CD4-positive, alpha-beta T cell treated with Interleukin-4 for 1 hour (primary cell): ENCODE results near the gene MYH16.
"Not testable (repeated sequence)": the region's sequence is repeated elsewhere in the genome, so short reads cannot be mapped to it uniquely, and the experiment has no call there.

ENCODE experiments used
- DNase-seq, 2 donors: peaks; one replicate each; pipeline ENCODE4 v3.0.0-alpha.2; 2020 to 2022

Gene MYH16

GRCh38 chr7:99308461-99309074 lies 35.9 kb downstream of the MYH16 start:
- no peak for DNase-seq

GRCh38 chr7:99309111-99309510 lies 36.5 kb downstream of the MYH16 start:
- DNase-seq, result no peak

DNA sequence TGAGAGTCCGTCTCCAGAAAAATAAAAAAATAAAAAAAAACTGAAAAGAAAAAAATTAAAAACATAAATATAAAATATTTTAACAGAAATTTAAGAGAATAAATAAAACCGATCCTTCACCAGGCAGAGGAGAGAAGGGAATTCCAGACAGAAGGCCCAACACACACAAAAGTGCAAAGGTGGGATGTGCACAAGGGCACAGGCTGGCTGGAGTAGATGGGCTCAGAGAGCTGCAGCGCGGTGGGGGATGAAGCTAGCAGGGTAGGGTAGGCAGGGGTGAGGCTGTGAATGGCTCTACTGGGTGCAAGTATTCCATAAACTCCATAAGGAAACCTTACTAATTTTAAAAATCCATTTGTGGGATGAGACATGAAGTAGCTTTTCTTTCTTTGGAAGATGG lies 37.4 kb downstream of the MYH16 start:
- DNase-seq, result no peak

- DNase-seq, result no peak
Measured at GRCh38 chr7:99311702-99312101, 39.1 kb downstream of the MYH16 start.

DNA sequence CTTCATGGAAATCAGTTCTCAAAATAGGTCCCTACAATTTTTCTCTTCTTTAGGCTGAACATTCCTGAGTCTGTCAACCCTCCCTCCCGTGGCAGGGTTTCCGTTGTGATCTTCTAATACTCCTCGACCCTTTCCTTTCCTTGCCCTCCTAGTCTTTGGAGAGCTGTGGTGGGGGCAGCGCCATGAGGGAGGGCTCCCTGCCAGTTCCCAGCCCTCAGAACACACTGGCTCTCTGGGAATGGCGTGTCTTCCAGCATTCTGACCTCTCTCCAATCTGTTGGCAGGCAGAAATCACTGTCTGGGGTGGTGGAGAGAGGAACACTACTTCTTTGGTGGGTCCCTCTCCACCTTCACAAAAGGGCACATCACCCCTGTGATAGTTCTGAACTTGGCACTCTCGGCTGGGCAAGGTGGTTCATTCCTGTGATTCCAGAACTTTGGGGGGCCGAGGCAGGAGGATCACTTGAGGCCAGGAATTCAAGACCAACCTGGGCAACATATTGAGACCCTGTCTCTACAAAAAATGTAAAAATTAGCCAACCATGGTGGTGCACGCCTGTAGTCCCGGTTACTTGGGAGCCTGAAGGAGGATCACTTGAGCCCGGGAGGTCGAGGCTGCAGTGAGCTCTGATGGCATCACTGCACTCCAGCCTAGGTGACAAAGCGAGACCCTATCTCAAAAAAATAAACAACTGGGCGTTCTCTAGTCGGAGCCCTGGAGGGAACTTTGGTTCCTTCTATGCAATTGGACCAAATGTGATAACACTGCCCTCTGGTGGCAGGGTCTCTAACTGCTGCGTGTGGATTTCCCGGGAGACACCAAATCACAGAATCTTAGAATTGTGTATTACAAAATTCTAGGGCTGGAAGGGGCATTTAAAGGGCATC lies 39.9 kb downstream of the MYH16 start:
- DNase-seq, result peak; percentile 63 to 70

- DNase-seq, result no peak
Measured at GRCh38 chr7:99313204-99313573, 40.5 kb downstream of the MYH16 start.

- no peak for DNase-seq
Measured at GRCh38 chr7:99314504-99314903, 41.9 kb downstream of the MYH16 start.

GRCh38 chr7:99320371-99320770 lies 47.7 kb downstream of the MYH16 start:
- DNase-seq, result no peak

GRCh38 chr7:99322659-99323058 lies 50.0 kb downstream of the MYH16 start:
- not testable (repeated sequence) for DNase-seq

DNA sequence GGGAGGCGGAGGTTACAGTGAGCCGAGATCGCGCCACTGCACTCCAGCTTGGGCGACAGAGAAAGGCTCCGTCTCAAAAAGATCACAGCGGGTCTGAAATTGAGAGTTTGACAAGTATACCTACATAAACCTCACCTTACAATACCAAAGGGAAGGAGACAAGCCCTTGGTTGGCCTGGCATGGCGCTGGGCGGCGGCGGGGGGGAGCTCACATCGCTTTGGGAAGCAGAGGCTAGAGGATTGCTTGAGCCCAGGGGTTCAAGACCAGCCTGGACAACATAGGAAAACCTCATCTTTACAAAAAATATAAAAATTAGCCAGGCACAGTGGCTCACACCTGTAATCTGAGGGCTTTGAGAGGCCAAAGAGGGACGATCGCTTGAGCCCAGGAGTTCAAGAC lies 51.9 kb downstream of the MYH16 start:
- DNase-seq, result no peak

- DNase-seq, result no peak
Measured at GRCh38 chr7:99325001-99325493, 52.4 kb downstream of the MYH16 start.

DNA sequence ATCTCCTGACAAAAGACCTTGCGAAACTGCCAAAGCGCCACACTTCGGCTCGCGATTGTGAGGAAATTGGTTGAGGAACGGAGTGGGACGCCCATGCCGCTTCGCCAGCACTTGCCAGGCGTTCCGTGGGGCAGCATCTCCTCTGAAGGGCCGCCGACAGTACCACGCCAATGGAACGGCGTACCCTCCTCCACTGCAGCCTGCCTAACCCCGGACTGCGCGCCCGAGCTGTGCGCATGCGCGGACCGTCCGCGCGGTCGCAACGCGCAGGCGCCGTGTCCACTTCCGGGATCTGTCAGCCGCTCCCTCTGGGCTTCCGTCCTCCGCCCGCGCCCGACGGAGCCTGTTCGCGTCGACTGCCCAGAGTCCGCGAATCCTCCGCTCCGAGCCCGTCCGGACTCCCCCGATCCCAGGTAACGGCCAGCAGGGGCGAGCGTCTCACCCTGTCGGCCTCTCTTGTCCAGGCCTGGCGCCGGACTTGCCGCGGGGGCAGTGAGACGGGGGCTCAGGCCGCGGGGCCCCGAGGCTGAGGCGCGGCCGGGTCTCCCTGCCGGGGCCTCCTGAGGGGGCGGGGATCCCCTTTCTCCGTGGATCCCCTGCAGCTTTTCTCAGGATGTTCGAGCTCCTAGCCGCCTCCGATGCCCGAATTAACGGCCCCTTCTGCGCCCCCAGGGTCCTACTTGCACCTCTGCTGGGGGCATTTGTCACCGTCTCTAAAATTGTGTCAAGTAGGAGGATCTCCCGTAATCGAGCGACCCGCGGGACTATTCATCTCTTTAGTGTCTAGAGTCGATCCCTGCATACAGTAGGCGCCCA lies 53.2 kb downstream of the MYH16 start, which contains the start of gene ARPC1A:
Gene ARPC1A, plus strand, starts transcription at position 307 of the 816 bp plus-strand sequence. CDS start 7,456 bp downstream, outside the sequence.
- peak; percentile 93 for DNase-seq

DNA sequence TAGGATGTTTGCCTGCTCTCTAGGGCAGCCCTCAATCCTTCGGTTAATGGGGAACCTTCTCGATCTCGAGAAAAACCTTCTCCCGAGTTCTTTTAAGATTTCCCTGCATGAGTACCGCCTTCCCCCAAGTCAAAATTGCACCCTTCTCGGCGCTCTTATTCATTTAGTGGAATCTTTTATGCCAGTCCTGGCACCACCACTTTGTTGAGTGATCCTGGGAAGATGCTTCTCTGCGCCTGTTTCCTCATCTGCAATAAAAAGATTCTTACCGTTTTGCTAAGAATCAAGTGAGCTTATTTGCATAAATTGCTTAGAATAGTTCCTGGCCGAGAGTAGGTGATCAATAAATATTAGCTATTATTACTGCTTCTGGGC lies 53.8 kb downstream of the MYH16 start:
- DNase-seq, result no peak

DNA sequence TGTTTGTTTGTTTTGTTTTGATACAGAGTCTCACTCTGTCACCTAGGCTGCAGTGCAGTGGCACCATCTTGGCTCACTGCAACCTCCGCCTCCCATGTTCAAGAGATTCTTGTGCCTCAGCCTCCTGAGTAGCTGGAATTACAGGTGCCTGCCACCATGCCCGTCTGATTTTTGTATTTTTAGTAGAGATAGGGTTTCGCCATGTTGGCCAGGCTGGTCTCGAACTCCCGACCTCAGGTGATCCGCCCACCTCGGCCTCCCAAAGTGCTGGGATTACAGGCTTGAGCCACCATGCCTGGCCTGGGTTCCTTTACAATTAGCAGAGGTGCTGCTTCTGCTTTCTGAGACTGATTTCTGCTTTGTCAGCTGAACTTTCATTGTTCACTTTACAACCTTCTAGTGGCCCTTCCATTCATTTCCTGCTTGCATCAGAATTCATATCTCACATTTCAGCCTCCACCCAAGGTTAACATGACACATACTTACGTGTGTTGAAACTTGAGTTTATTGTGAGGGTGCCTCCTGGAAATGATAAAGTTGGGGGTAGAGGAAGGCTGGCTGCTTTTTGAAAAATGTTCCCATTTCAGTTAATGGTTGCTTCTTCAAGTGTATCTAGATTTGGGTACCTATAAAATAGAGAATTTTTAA lies 57.8 kb downstream of the MYH16 start:
- peak; percentile 15 to 32 for DNase-seq

DNA sequence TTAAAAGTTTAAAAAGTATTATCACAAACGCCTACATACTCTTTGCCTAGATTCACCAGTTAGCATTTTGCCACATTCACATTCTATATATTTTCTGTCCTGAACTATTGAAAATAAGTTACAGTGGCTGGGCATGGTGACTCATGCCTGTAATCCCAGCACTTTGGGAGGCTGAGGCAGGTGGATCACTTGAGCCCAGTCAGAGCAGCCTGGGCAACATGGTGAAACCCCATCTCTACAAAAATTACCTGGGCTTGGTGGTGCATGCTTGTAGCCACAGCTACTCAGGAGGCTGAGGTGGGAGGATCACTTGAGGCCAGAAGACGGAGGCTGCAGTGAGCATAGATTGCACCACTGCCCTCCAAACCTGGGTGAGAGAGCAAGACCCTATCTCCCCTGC lies 58.4 kb downstream of the MYH16 start:
- DNase-seq, result no peak

DNA sequence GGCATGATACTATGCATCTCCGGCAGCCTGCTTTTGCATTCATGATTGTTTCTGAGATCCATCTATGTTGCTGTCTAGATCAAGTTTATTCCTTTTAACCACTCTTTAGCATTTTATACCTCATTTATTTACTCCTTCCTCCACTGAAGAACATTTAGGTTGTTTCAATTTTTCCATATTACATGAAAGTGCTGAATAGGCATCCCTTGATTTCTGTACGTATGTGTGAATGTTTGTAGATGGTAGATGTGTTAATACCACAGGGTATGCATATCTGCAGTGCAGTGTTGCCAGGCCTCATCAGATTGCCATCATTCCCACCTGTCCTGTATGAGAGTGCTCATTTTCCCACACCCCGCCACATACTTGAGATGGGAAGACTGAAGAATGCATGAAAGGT lies 67.0 kb downstream of the MYH16 start:
- DNase-seq, result no peak

DNA sequence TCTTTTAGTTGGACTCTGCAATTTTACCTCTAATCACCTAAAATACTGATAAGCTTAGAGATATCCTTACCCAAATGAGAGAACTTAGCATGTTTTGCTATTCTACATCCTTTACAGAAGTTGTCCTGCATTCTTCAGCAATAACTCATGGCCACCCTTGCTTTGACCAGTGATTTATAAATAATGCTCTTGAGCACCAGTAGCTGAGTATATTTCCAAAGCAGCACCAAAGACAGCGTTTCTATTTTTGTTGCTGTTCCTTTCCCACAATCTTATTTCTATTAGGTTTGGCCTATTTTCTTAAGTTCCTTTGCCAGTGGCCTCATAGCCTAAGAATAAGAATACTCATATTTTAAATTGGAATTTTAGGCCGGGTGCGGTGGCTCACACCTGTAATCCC lies 68.0 kb downstream of the MYH16 start:
- DNase-seq, result no peak

GRCh38 chr7:99344061-99344647 lies 71.5 kb downstream of the MYH16 start:
- DNase-seq, result no peak

- not testable (repeated sequence) for DNase-seq
Measured at GRCh38 chr7:99350641-99351040, 78.0 kb downstream of the MYH16 start.

DNA sequence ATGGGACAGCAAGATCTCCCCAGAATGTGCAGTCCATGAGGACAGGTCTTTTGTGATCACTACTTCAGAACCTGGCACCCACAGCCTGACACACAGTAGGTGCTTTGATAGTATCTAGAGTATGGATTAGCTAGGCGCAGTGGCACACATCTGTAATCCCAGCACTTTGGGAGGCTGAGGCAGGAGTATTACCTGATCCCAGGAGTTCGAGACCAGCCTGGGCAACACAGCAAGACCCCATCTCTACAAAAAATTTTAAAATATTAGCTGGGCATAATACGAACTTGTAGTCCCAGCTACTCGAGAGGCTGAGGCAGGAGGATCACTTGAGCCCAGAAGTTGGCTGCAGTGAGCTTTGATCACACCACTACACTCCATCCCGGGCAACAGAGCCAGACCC lies 79.6 kb downstream of the MYH16 start:
- no peak for DNase-seq

- no peak for DNase-seq
Measured at GRCh38 chr7:99355098-99355497, 82.5 kb downstream of the MYH16 start.

- DNase-seq, result no peak
Measured at GRCh38 chr7:99357701-99358490, 85.3 kb downstream of the MYH16 start.
